ENCODE results near the gene BRAT1.

BRAT1 gene

GRCh38 chr7:2498708-2499107, 56.6 kb downstream of the BRAT1 start:
- H3K4me3 ChIP-seq (ENCODE audit: low read length, poor library complexity, severe bottlenecking) = no peak overlapping the region
- TF ChIP-seq, protein P1, sequence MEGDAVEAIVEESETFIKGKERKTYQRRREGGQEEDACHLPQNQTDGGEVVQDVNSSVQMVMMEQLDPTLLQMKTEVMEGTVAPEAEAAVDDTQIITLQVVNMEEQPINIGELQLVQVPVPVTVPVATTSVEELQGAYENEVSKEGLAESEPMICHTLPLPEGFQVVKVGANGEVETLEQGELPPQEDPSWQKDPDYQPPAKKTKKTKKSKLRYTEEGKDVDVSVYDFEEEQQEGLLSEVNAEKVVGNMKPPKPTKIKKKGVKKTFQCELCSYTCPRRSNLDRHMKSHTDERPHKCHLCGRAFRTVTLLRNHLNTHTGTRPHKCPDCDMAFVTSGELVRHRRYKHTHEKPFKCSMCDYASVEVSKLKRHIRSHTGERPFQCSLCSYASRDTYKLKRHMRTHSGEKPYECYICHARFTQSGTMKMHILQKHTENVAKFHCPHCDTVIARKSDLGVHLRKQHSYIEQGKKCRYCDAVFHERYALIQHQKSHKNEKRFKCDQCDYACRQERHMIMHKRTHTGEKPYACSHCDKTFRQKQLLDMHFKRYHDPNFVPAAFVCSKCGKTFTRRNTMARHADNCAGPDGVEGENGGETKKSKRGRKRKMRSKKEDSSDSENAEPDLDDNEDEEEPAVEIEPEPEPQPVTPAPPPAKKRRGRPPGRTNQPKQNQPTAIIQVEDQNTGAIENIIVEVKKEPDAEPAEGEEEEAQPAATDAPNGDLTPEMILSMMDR (conservative IDR thresholded peaks at IDR 0.05; ENCODE audit: low read length) = no peak
- no peak for TF ChIP-seq EZH2phosphoT487 (IDR thresholded peaks at IDR 0.05; ENCODE audit: borderline replicate concordance)

DNA sequence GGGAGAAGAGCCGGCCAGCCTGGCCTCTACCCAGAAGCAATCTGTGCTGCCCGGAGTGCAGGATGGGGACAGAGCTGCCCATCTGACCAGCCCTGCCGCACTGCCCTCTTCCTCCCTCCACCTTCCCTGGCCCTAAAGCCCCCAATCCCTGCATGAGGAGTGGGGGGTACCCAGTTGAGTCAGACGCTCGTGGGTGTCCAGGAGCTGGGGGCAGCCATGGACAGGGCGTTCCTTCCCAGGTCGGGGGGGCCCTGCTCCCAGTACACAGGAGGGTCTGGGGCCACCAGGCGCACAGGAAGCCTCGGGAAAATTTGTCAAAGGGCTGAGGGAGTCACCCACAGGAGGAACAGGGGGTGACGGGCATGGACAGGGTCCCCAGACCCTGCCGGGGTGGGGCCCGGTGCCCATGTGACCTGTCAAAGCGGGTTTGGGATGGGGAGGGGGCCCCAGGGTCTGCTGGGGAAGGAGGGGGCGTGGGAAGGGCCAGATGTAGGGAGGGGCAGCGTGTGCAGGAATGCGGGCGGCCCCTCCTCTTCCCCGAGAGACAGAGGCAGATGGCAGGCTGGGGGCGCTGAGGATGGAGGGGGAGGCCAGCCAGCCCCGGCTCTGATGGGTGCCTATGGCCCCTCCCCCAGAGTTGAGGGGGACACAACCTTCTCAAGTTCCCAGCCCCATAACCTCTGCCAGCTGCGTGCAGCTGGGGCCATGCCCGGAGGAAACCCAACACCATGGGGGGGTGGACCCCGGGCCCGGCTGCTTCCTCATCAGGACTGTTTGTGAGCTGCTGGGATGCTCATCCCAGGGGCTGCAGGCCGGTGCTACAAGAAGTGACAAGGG, 57.6 kb downstream of the BRAT1 start:
- H3K27me3 ChIP-seq (ENCODE audit: insufficient read depth, low read length, poor library complexity, severe bottlenecking) = no peaks in the 10 kb centered on the region
- H3K79me2 ChIP-seq (ENCODE audit: insufficient read depth, low read length) = no peaks in the 10 kb centered on the region
- no peak overlapping the region for H3K4me2 ChIP-seq (ENCODE audit: low read depth, low read length, poor library complexity, severe bottlenecking)
- no peaks in the 10 kb centered on the region for H4K20me1 ChIP-seq (ENCODE audit: insufficient read depth, low read length, poor library complexity, severe bottlenecking)
- no peaks in the 10 kb centered on the region for H3F3A ChIP-seq (ENCODE audit: low read depth)
- no peaks in the 10 kb centered on the region for H3K9me3 ChIP-seq (ENCODE audit: insufficient read depth, low read depth, low read length)
- no peaks in the 10 kb centered on the region for H3K9me2 ChIP-seq (replicated peaks; ENCODE audit: low read depth, low read length)
- no peak overlapping the region for H3K9ac ChIP-seq (ENCODE audit: low read depth, low read length, poor library complexity, severe bottlenecking)
- TF ChIP-seq, protein P1 (conservative IDR thresholded peaks at IDR 0.05; ENCODE audit: low read length) = no peak
- no peak for TF ChIP-seq EZH2phosphoT487 (IDR thresholded peaks at IDR 0.05; ENCODE audit: borderline replicate concordance)
- no peak overlapping the region for H2AFZ ChIP-seq (ENCODE audit: low read length)
- H3K36me3 ChIP-seq (ENCODE audit: insufficient read depth, low read length) = no peaks in the 10 kb centered on the region
- no peaks in the 10 kb centered on the region for H3K4me1 ChIP-seq (ENCODE audit: insufficient read depth, low read length, poor library complexity, severe bottlenecking)
- H3K4me3 ChIP-seq (ENCODE audit: low read length, poor library complexity, severe bottlenecking) = no peak overlapping the region

More at GRCh38 chr7:2498708-2499107, 56.6 kb downstream of the BRAT1 start:
- H3K79me2 ChIP-seq (ENCODE audit: insufficient read depth, low read length) = no peaks in the 10 kb centered on the region
- H3K4me1 ChIP-seq (ENCODE audit: insufficient read depth, low read length, poor library complexity, severe bottlenecking) = peaks cover 5% of the 10 kb centered on the region
- no peaks in the 10 kb centered on the region for H3F3A ChIP-seq (ENCODE audit: low read depth)
- no peaks in the 10 kb centered on the region for H3K27me3 ChIP-seq (ENCODE audit: insufficient read depth, low read length, poor library complexity, severe bottlenecking)
- H3K36me3 ChIP-seq (ENCODE audit: insufficient read depth, low read length) = no peaks in the 10 kb centered on the region
- no peak overlapping the region for H3K4me2 ChIP-seq (ENCODE audit: low read depth, low read length, poor library complexity, severe bottlenecking)
- no peaks in the 10 kb centered on the region for H4K20me1 ChIP-seq (ENCODE audit: insufficient read depth, low read length, poor library complexity, severe bottlenecking)
- no peak overlapping the region for H2AFZ ChIP-seq (ENCODE audit: low read length)
- no peaks in the 10 kb centered on the region for H3K9me2 ChIP-seq (replicated peaks; ENCODE audit: low read depth, low read length)
- H3K9ac ChIP-seq (ENCODE audit: low read depth, low read length, poor library complexity, severe bottlenecking) = no peak overlapping the region
- no peaks in the 10 kb centered on the region for H3K9me3 ChIP-seq (ENCODE audit: insufficient read depth, low read depth, low read length)

DNA sequence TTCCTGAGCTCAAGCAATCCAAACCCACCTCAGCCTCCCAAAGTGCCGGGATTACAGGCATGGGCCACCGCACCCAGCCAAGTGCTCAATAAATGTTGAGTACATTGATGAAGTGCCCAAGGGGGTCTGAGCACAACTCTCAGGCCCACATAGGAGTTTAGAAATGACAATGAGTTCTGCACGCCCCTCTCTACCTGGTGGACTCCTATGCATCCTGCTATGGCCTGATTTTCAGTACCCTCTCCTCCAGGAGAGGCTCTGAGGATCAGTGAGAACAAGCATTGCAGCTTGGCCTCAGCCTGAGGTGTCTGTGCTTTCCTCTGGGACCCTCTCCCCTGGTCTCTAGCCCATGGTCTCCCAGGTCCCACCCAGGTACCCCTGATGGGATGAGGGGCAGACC, 58.3 kb downstream of the BRAT1 start:
- Histone ChIP-seq H3F3A (ENCODE audit: low read depth) (no peaks in the 10 kb centered on the region), H3K27me3 (ENCODE audit: insufficient read depth, low read length, poor library complexity, severe bottlenecking) (no peaks in the 10 kb centered on the region), H2AFZ (ENCODE audit: low read length) (no peak overlapping the region), H3K36me3 (ENCODE audit: insufficient read depth, low read length) (no peaks in the 10 kb centered on the region), H3K4me1 (ENCODE audit: insufficient read depth, low read length, poor library complexity, severe bottlenecking) (no peaks in the 10 kb centered on the region), H3K9ac (ENCODE audit: low read depth, low read length, poor library complexity, severe bottlenecking) (no peak overlapping the region), H3K4me2 (ENCODE audit: low read depth, low read length, poor library complexity, severe bottlenecking) (no peak overlapping the region), H3K4me3 (ENCODE audit: low read length, poor library complexity, severe bottlenecking) (no peak overlapping the region), H3K9me2 (replicated peaks; ENCODE audit: low read depth, low read length) (no peaks in the 10 kb centered on the region), H4K20me1 (ENCODE audit: insufficient read depth, low read length, poor library complexity, severe bottlenecking) (no peaks in the 10 kb centered on the region), H3K79me2 (ENCODE audit: insufficient read depth, low read length) (no peaks in the 10 kb centered on the region), H3K9me3 (ENCODE audit: insufficient read depth, low read depth, low read length) (no peaks in the 10 kb centered on the region)
- TF ChIP-seq EZH2phosphoT487 (IDR thresholded peaks at IDR 0.05; ENCODE audit: borderline replicate concordance) = no peak
- TF ChIP-seq, protein P1 (conservative IDR thresholded peaks at IDR 0.05; ENCODE audit: low read length) = no peak

Data from Loucy (cell line).